Fibroblast of pulmonary artery (primary cell): Measurements from ENCODE around the gene BAAT.

Experiments
- DNase-seq: peaks from one replicate; pipeline ENCODE4 v3.0.0-alpha.2; 2010; ENCODE audit warnings: low read depth
- H3K4me3 ChIP-seq: replicated peaks from 2 replicates; pipeline ENCODE4 v1.5.1; 2011; ENCODE audit warnings: low read depth, mild to moderate bottlenecking, control low read depth, low read length, moderate library complexity
- TF ChIP-seq, protein P1 (sequence below): IDR thresholded peaks from 2 replicates; pipeline ENCODE4 v1.5.1; 2011; ENCODE audit warnings: mild to moderate bottlenecking, control low read depth, low read length, inconsistent platforms; ENCODE audit errors: missing control alignments

BAAT gene

DNA sequence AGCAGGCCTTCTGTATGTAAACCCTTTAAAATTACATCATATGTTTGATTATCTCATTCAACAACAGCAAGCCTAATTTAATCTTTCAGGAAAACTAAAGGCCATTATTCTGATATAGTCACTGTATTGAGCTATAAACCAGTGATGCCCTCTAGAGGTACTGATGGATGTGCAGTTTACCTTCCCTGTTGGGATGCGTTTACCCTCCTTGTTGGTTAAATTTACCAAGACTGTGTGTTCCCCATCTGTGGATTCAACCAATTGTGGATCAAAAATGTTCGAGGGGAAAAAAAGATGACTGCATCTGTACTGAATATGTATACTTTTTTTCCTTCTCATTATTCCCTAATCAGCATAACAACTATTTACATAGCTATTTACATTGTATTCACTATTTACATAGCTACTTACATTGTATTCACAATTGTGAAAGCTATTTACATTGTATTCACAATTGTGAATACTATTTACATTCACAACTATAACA, 3.7 kb upstream of the BAAT start:
- TF ChIP-seq, protein P1, sequence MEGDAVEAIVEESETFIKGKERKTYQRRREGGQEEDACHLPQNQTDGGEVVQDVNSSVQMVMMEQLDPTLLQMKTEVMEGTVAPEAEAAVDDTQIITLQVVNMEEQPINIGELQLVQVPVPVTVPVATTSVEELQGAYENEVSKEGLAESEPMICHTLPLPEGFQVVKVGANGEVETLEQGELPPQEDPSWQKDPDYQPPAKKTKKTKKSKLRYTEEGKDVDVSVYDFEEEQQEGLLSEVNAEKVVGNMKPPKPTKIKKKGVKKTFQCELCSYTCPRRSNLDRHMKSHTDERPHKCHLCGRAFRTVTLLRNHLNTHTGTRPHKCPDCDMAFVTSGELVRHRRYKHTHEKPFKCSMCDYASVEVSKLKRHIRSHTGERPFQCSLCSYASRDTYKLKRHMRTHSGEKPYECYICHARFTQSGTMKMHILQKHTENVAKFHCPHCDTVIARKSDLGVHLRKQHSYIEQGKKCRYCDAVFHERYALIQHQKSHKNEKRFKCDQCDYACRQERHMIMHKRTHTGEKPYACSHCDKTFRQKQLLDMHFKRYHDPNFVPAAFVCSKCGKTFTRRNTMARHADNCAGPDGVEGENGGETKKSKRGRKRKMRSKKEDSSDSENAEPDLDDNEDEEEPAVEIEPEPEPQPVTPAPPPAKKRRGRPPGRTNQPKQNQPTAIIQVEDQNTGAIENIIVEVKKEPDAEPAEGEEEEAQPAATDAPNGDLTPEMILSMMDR = peak; percentile 60
- no peak overlapping the region for H3K4me3 ChIP-seq
- no peak for DNase-seq

DNA sequence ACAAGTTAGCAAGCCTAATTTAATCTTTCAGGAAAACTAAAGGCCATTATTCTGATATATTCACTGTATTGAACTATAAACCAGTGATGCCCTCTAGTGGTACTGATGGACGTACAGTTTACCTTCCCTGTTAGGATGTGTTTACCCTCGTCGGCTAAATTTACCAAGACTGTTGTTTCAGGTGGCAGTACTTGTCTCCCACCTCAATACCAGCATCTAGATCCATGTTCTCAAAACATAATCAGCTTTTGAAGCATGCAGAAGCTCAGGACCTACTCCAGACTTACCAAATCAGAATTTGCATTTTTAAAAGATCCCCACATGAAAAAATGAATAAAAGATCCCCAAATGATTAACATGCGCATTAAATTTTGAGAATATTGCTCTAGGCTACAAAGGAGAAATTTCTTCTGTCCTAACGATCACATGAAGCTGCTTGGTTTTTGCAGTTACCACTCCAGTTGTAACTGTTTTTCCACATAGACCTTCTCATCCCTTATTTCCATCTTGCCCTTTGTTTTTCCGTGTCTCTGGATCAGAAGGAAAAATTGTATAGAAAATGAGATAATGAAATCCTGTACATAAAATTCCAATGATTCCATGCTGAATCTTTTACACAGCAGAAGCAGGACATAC, 3.2 kb upstream of the BAAT start:
- H3K4me3 ChIP-seq = no peak overlapping the region
- peak; percentile 70 for DNase-seq
- TF ChIP-seq, protein P1 = peak; percentile 75

DNA sequence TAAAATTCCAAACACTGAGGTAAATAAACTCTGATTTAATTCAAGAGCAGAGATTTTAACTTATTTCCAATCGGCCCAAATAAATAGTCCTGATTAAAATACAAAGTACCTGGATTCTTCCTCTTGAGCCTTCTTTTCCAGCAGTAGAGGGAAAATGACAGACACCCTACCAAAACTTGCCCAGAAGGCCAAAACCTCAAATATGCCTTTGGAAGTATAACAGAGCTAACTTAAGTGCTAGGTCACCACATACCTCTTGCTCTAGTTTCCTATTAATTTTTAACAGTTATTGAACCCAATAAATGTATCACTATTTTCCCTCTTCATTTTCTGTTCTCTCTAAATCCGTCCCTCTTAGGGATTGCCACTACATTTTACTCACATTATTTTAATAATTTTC, 1.4 kb downstream of the BAAT start:
- H3K4me3 ChIP-seq = no peak overlapping the region
- no peak for DNase-seq
- TF ChIP-seq, protein P1 = no peak

DNA sequence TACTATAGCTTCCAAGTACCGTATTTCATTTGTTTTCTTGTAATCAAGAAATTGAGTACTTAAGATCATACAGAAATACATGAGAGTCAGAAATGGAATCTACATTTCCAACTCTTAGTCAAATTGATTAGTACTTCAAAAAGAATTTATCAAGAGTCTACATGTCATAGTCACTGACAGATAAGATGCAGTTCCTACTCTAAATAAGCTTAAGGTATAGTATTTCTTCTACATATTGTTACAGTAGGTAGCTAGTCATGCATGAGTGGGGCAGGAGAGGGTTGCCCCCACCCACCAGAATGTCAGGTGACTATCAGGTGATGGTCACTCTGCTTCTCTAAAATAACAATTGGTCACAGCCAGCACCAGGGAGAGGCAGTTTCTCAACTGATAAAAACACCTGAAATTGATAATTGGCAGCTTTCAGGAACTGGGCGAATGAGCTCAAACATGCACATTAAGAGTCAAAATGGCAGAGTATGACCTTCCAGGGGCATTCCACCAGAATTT, 2.9 kb downstream of the BAAT start:
- TF ChIP-seq, protein P1 = no peak
- no peak for DNase-seq
- H3K4me3 ChIP-seq = no peak overlapping the region

DNA sequence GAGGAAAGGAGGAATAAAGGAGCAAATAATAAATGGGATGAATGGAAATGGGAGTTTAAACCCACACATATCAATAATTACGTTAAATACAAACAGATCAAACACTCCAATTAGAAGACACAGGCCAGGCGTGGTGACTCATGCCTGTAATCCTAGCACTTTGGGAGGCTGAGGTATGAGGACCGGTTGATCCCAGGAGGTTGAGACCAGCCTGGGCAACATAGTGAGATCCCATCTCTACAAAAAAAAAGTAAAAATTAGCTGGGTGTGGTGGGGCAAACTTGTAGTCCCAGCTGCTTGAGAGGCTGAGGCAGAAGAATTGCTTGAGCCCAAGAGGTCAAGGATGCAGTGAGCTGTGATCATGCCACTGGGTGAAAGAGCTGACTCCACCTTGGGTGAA, 3.7 kb downstream of the BAAT start:
- DNase-seq = no peak
- TF ChIP-seq, protein P1 = no peak
- H3K4me3 ChIP-seq = no peak overlapping the region

DNA sequence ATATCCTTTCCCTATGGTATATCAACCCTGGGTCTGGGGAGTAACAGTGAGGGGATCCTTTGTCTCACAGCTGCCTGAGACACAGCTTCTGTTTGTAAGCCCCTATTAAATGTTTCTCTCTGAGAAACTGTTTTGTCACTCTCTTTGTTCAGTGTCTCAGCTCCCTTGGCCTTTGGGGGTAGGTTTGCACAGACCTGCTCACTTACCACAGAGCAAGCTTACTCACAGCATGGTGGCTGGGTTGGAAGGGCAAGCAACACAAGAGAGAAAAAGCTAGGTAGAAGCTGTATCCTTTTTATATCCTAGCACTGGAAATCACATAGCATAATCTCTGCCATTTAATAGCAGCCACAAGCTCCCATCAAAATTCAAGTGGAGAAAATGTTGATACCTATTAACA, 4.5 kb downstream of the BAAT start:
- no peak overlapping the region for H3K4me3 ChIP-seq
- DNase-seq = no peak
- TF ChIP-seq, protein P1 = no peak
